ENCODE results near the gene PCBP3.
"Not testable (repeated sequence)": the region's sequence is repeated elsewhere in the genome, so short reads cannot be mapped to it uniquely, and the experiment has no call there.

PCBP3 gene

DNA sequence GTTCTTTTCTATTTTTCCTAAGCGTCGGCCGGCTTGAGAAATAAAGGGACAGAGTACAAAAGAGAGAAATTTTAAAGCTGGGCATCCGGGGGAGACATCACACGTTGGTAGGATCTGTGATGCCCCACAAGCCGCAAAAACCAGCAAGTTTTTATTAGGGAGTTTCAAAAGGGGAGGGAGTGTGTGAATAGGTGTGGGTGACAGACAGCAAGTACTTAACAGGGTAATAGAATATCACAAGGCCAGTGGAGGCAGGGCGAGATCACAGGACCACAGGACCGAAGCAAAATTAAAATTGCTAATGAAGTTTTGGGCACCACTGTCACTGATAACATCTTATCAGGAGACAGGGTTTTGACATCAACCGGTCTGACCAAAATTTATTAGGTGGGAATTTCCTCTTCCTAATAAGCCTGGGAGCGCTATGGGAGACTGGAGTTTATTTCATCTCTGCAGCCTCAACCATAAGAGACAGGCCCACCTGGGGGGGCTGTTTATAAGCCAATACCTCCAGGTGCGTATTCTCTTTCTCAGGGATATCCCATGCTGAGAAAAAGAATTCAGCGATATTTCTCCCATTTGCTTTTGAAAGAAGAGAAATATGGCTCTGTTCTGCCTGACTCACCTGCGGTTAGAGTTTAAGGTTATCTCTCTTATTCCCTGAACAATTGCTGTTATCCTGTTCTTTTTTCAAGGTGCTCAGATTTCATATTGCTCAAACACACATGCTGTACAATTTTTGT is 332.3 kb downstream of the PCBP3 start:
- FAIRE-seq = not testable (repeated sequence)

DNA sequence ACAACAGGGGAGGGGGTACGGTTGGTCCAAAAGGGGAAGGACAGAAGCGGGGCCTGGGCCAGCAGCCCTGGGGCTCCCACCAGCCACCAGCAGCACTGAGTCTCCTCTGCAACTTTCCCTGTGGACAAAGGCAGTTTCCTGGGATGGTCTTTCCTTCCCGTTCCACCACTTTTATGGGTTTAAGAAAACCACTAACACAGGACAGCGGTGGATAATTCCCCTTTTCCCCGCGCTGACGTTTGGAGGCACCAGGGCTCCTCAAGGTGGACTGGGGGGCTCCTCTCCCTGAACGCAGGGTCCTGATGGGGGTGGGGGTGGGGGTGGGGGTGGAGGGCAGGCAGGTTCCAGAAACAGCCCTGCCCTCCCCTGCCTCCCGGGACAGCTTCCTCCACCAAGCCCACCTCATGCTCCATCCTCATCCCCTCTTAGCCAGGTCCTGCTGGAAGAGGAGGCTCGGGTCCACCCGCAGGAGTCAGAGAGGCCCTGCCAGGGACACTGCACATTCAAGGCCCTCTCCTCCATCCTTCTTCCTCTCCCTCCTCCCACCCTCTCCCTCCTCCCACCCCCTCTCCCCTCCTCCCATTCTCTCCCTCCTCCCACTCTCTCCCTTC is 333.3 kb downstream of the PCBP3 start:
- FAIRE-seq = no peak

DNA sequence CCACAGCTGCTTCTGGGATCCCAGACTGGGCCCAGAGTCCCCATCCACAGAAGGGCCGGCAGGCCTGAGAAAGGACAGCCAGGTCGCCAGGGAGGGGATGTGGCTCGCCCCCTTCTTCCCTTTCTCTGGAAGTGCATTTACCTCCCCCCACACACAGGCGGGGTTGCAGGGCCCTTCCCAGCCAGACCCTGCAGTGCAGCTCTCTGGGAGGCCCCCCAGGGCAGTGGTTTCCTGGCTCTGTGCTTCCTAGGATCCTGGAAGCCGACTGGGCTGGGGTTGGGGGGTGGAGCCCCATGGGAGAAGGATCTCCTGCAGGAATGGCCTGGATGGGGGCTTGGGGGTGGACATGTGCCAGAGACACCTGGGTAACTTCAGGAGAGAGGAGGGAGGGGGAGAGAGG is 333.9 kb downstream of the PCBP3 start:
- FAIRE-seq = no peak

DNA sequence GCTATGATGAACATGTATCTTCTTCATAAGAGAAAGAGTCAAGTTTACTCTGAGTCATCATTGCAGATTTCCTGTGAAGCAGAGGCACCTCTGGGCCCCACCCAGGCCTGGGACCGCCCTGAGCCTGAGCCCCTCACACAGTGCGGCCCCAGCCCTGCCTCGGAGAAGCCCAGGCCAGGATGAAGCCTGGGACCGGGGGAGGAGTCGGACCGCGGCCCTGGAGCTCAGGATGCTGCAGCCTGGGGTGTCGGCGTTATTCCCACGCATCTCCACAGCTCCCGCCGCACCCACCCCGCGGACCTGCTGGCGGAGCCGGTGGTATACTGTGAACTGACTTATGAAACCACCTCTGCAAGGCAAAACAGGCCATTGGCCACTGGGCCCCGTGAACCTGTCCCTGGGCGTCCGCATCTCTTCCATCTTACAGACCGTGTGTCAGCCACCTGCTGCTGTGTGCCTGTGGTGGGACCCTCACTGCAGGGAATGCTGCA is 335.7 kb downstream of the PCBP3 start:
- FAIRE-seq = no peak

DNA sequence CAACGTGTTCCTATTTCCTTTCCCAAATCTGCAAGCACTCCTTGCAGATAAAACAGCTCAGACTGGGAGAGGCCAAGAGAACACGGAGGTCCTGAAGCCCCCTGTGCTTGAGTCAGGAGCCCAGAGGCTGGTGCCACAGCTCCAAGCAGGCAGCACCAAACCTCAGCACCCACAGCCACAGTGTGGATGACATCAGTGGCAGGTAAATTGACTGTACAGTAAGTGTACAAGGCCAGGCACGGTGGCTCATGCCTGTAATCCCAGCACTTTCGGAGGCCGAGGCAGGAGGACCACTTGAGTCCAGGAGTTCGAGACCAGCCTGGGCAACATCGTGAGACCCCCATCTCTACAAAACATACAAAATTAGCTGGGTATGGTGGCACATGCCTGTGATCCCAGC is 336.1 kb downstream of the PCBP3 start:
- no peak for FAIRE-seq

DNA sequence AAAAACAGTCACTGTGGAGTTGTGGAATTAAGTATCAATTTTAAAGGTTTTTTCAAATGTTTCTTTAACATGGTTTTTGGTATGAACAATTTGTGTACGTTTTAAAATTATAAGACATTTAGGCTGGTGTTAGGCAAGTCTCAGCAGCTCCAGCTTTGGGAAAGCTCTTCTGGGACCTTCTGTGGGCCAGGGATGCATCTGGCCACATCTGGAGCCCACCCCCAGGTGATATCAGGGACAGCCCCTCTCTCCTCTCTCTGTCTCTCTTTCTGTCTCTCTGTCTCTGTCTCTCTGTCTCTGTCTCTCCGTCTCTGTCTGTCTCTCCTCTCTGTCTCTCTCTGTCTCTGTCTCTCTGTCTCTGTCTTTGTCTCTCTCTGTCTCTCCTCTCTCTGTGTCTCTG is 336.7 kb downstream of the PCBP3 start:
- no peak for FAIRE-seq

DNA sequence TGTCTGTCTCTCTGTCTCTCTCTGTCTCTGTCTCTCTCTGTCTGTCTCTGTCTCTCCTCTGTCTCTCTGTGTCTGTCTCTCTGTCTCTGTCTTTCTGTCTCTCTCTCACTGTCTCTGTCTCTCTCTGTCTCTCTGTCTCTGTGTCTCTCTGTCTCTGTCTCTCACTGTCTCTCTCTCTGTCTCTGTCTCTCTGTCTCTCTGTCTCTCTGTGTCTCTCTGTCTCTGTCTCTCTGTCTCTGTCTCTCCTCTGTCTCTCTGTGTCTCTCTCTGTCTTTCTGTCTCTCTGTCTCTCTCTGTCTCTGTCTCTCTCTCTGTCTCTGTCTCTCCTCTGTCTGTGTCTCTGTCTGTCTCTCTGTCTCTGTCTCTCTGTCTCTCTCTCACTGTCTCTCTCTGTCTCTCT is 337.2 kb downstream of the PCBP3 start:
- no peak for FAIRE-seq

DNA sequence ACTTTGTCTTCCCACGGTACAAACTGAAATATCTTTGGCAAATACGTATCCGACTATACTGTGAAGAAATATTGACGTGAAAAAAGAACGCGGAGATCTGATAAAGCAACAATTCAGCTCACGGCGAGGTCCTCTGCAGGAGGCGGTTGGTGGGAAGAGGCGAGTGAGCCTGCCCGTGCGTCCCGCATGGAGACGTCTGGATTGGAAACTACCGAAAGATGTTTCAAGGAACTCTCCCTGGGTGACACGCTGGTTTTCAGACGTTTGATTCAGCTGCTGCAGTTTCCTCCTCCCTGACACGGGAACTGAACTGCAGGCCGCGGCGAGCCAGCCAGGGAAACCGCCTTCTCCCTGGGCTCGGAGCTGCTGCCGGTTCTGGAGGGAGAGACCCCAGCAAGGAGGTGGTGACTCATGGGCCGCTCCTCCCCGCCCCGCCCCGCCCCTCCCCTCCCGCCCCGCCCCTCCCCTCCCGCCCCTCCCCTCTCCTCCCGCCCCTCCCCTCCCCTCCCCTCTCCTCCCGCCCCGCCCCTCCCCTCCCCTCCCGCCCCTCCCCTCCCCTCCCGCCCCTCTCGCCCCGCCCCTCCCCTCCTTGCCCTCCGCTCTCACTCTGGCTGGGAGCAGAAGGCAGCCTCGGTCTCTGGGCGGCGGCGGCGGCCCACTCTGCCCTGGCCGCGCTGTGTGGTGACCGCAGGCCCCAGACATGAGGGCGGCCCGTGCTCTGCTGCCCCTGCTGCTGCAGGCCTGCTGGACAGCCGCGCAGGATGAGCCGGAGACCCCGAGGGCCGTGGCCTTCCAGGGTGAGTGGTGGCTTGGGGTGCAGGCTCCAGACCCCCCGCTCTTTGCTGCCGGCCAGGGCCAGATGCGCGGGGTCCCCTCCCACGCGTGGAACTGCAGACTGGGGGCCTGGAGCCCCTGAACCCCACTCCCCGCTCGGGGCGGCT is 337.9 kb downstream of the PCBP3 start, which contains the start of gene COL6A1:
TSS of gene COL6A1 (plus strand) at position 620 of the 941 bp plus-strand sequence. CDS start at position 701, 81 bp downstream.
- peak; percentile 48 for FAIRE-seq

DNA sequence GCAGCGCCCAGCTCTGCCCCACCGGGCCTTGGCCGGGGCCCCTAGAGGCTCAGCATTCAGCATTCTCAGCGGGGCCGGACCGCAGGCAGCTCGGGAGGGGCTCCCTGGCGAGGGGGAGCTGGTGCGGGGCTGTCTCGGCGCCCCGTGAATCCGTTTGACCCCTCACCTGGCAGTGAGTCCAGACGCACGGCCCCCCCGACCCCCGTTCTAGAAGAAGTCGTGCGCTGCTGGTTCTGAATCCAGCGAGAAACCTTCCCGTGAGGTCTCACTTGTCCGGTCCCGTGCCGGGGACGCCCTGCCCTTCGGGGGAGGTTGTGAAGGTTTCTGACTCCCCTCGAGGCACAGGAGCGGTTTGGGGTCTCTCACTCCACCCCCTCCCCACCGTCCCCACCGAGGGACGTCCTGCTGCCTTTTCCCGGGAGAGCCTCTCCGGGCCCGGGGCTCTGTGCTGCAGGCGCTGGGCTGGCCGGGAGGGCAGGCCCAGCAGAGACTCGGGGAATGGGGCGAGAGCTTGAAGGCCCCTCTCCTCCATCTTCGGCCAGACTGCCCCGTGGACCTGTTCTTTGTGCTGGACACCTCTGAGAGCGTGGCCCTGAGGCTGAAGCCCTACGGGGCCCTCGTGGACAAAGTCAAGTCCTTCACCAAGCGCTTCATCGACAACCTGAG is 338.7 kb downstream of the PCBP3 start:
- FAIRE-seq = no peak

DNA sequence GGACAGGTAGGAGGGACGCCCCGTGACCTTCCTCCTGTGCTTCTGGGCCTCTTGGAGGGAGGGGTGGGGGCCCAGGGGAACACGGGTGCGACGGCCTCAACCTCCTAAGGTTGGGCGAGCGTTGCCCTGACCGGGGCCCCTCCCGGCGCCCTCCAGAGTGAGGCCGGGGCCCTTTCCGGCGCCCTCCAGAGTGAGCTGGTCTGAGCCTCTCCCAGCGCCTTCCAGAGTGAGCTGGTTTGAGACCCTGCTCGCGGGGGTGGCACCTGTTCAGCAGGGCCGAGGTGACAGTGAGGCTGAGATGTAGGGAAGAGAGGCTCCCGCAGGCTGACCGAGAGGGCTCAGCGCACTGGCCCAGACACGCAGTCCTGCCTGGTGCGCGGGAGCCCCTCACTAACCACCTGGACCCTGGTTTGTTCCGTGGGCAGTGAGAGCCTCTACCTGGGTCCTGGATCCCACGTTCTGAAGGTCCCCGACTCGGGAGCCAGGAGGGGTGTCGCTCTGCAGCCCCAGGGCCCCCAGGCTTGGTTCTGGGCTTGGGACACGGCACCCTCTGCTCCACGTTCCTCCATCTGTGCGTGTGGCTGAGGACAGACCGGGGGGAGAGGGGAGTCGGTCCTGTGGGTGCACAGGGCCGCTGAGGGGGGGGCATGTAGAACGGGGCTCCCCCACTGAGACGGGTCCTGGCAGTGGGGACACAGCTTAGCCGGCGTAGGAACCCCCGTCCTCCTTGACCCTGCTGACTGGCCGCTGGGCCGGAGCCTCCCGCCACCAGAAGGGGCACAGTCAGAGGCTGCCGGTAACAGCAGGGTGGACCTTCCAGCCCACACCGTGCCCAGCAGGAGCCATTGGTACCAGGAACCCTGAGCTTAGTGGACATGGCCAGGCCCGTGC is 339.5 kb downstream of the PCBP3 start:
- FAIRE-seq = no peak

DNA sequence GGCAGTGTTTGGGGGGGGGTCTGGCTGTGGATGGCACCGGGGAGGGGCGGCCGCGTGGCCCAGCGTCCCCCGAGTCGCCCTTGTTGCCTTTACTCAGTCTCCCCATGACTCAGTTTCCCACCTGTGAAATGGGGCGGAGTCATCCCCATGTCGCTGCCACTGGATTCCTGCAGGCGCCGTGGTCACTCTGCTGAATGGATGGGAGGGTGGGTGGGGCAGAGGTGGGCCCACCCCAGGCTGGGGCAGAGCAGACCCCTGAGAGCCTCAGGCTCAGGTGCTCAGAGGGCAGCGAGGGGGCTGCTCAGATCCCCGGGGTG is 340.1 kb downstream of the PCBP3 start:
- no peak for FAIRE-seq

DNA sequence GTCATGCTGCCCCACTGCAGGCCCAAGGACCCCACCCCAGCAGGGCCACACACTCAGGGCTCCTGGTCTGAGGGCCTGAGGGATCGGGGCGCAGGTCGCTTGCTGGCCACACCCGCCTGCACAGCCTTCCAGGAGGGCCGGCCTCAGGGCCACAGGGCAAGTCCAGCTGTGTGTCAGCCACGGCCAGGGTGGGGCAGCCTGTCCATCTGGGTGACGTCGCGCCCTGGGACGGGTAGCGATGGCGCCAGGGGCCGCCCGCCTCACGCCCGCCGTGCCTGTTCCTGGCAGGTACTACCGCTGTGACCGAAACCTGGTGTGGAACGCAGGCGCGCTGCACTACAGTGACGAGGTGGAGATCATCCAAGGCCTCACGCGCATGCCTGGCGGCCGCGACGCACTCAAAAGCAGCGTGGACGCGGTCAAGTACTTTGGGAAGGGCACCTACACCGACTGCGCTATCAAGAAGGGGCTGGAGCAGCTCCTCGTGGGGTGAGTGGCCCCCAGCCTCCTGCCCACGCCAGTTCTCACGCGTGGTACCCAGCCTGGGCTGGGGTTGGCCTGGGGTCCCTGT is 340.5 kb downstream of the PCBP3 start:
- FAIRE-seq = no peak

DNA sequence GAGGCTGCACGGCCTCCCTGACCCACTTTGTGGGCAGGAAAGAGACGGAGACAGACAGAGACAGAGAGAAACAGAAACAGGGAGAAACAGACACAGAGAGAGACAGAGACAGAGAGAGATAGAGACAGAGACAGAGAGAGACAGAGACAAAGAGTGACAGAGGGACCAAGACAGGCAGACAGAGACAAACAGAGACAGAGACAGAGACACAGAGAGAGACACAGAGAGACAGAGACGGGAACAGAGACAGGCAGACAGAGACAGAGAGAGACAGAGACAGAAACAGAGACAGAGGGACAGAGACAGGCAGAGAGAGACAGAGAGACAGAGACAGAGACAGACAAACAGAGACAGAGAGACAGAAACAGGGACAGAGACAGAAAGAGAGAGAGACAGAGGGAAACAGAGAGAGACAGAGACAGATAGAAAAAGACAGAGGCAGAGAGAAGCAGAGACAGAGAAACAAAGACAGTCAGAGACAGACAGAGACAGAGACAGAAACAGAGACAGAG is 341.1 kb downstream of the PCBP3 start:
- FAIRE-seq = no peak

DNA sequence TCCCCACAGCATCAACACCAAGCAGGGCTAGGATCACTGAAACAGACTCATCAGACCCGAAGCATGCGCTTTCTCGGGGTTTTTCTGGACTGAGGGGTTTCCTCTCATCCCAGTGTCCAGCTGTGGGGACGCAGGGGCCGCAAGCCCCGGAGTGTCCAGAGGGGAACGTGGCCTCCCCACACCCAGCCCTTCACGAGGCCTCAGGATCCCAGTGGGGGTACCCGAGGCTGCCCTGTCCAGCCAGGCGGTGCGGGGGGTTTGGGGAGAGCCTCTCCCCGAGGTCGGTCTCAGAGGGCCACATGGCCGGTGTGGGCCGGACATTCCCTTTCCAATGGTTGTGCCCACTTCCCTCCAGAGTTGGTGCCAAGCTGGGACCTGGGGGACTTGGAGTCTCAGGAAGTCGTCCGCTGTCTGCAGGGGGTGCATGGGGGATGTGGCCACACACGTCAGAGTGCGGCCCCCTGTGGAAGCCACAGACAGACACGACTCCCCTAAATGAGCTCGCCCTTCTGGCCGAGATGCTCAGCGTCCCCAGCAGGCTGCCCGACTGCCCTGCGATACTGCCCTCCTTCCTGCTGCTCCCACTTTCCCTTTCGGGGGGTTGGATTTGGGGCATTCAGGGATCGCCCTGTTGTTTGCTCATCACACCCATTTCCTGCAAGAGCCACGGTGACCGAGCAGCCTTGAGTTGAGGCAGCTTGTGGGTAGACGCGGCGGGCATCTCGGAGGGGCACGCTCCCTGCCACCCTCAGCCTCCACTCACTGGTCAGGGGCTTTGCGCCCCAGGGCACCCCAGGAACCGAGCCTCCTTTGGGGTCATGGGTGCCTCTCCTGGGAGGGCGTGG is 342.2 kb downstream of the PCBP3 start:
- no peak for FAIRE-seq

DNA sequence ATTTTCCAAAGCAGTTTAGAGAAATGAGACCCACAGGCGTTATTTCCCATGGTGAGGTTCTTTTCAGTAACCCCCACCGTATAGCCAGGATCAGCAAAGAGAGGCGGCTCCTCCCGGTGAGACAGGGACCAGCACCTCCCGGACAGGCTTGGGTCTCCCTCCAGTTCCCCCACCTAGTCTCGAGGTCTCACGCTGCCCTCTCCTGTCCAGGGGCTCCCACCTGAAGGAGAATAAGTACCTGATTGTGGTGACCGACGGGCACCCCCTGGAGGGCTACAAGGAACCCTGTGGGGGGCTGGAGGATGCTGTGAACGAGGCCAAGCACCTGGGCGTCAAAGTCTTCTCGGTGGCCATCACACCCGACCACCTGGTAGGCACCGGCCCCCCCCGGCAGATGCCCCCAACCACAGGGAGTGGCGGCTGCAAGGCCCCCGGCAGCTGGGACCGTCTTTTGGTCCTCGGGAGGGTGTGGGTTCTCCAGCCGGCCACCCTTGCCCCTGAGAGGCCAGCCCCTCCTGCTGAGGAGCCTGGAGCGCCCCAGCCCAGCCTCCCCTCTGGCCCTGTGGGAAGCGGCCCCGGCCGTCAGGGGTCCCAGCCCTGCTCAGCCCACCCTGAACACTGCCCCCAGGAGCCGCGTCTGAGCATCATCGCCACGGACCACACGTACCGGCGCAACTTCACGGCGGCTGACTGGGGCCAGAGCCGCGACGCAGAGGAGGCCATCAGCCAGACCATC is 343.0 kb downstream of the PCBP3 start:
- no peak for FAIRE-seq

DNA sequence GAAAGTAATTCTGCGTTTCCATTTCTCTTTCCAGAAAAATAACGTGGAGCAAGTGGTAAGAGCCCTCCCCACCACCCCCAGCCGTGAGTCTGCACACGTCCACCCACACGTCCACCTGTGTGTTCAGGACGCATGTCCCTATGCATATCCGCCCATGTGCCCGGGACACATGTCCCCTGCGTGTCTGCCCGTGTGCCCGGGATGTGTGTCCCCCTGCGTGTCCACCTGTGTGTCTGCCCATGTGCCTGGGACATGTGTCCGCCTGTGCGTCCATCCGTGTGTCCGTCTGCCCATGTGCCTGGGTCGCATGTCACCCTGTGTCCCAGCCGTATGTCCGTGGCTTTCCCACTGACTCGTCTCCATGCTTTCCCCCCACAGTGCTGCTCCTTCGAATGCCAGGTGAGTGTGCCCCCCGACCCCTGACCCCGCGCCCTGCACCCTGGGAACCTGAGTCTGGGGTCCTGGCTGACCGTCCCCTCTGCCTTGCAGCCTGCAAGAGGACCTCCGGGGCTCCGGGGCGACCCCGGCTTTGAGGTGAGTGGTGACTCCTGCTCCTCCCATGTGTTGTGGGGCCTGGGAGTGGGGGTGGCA is 343.7 kb downstream of the PCBP3 start:
- FAIRE-seq = no peak

DNA sequence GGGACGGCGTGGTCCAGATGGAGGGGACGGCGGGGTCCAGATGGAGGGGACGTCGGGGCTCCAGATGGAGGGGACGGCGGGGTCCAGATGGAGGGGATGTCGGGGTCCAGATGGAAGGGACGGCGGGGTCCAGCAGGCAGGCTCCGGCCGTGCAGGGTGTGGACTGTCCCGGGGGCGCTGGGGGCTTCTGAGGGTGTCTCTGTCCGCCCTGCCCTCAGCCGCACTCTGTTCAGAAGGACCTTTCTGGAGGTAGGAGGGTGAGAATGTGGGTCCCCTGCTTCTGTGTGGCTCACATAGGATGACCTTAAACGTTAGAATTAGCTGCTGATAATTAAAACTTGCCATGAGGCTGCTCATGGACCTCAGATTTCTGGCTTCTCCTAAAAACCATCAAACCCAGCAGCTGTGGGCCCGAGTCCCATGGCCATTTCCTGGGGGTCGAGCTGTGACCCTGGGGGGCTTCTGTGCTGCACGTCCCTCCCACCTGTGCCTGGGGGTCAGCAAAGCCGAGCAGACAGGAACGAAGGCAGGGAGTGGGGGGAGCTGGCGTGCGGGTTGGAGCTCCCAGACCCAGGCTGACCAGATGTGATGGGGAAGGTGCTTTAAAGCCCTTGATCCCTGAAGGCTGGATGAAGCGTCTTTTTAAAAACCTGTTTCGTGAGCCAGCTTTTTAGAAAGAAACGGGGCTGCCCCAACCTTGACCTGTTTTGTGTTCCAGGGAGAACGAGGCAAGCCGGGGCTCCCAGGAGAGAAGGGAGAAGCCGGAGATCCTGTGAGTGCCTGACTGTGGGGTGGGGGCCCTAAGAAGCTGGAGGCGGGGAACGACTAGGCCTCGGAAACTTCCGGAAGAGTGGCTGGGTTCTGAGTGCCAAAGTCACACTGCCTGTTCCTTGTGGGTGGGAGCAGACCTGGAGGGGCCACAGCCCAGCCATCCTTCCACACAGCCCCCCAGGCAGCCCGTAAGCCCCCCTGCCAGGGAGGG is 345.1 kb downstream of the PCBP3 start:
- no peak for FAIRE-seq

All from TTC549 (cell line).